Erythroblast (primary cell): ENCODE results near the gene CD79A.

ENCODE experiments used
- GATA1 ChIP-seq: IDR thresholded peaks from 2 replicates; pipeline ENCODE4 v1.6.1; 2011; ENCODE audit warnings: low read depth, mild to moderate bottlenecking, control low read depth, low read length, moderate library complexity
- POLR2A ChIP-seq: IDR thresholded peaks from 2 replicates; pipeline ENCODE4 v1.6.1; 2011; ENCODE audit warnings: mild to moderate bottlenecking, low read length

DNA sequence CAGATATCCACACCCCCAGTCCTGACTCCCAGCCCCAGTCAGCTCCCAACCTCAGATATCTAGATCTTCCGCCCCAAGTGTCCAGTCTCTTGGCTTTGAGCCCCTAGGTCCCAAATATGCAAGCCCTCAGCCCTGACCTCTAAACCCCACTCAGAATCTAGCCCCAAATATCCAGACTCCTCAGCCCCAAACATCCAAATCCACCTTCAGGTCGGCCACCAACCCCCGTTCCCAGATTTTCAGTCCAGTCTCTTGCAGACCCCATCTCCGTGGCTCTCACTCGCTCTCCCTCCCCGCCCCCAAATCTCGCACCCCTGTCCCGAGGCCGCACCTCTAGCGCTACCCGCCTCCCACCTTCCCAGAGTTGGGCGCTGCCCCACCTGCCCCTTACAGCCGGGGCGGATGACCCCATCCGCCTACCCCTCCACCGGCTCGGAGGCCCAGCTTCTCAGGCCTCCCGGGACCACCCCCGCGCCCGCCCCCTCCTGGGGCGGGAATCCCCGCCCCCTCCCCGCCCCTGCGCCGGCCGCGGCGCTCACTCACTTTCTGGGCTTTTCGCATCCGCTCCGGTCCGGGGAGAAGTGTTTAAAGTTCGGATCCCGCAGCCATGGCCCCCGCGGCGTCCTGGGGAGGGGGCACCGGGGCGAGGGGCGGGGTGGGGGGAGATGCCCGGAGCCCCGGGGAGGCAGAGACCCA lies 50.6 kb downstream of the CD79A start:
- TF ChIP-seq POLR2A: no peak
- no peak for TF ChIP-seq GATA1
